ENCODE data around the gene TMEM51. TPM values are rescaled to one million over a fixed set of nuclear protein-coding genes. Genes with fewer than 3 reads are reported as not detected.

The TMEM51 gene
- total and polyA plus RNA-seq, 2 of the 13 experiments (the other 11 are each of a cell fraction or from before 2014, with no cell fraction given): 12.2 to 22.3 TPM

- TF ChIP-seq ZNF781 (CRISPR knock-in tag; IDR thresholded peaks at IDR 0.05; ENCODE audit: borderline replicate concordance, not compliant biosample characterization): no peak
- no peak for TF ChIP-seq MIER2 (CRISPR knock-in tag; IDR thresholded peaks at IDR 0.05)
- no peak for TF ChIP-seq NFKBIZ (CRISPR knock-in tag; IDR thresholded peaks at IDR 0.05)
- TF ChIP-seq, protein P1, sequence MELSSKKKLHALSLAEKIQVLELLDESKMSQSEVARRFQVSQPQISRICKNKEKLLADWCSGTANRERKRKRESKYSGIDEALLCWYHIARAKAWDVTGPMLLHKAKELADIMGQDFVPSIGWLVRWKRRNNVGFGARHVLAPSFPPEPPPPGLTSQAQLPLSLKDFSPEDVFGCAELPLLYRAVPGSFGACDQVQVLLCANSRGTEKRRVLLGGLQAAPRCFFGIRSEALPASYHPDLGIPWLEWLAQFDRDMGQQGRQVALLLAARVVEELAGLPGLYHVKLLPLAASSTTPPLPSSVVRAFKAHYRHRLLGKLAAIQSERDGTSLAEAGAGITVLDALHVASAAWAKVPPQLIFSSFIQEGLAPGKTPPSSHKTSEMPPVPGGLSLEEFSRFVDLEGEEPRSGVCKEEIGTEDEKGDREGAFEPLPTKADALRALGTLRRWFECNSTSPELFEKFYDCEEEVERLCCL (CRISPR knock-in tag; IDR thresholded peaks at IDR 0.05; ENCODE audit: borderline replicate concordance): no peak
- TF ChIP-seq UBTF (CRISPR knock-in tag; IDR thresholded peaks at IDR 0.05): no peak
- TF ChIP-seq HMGA1 (CRISPR knock-in tag; conservative IDR thresholded peaks at IDR 0.05): no peak
- TF ChIP-seq, protein P2, sequence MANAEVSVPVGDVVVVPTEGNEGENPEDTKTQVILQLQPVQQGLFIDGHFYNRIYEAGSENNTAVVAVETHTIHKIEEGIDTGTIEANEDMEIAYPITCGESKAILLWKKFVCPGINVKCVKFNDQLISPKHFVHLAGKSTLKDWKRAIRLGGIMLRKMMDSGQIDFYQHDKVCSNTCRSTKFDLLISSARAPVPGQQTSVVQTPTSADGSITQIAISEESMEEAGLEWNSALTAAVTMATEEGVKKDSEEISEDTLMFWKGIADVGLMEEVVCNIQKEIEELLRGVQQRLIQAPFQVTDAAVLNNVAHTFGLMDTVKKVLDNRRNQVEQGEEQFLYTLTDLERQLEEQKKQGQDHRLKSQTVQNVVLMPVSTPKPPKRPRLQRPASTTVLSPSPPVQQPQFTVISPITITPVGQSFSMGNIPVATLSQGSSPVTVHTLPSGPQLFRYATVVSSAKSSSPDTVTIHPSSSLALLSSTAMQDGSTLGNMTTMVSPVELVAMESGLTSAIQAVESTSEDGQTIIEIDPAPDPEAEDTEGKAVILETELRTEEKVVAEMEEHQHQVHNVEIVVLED (CRISPR knock-in tag; IDR thresholded peaks at IDR 0.05; ENCODE audit: borderline replicate concordance): no peak
- TF ChIP-seq CBX2 (IDR thresholded peaks at IDR 0.05; ENCODE audit: low read depth, low read length): no peak
- TF ChIP-seq CBX2 (CRISPR knock-in tag; IDR thresholded peaks at IDR 0.05; ENCODE audit: low read depth): no peak
Measured at GRCh38 chr1:15156807-15157380, 3.3 kb downstream of the TMEM51 start (continued).
